ENCODE measurements around the gene PGM2L1. TPM values are rescaled to one million over a fixed set of nuclear protein-coding genes. Genes with fewer than 3 reads are reported as not detected.

The PGM2L1 gene
- total RNA-seq, 1 donor from 2014 or later: 36.6 TPM

GRCh38 chr11:74299015-74299414 lies 99.2 kb downstream of the PGM2L1 start:
- no peak for DNase-seq (ENCODE audit: low read depth in 2 of 2)

DNA sequence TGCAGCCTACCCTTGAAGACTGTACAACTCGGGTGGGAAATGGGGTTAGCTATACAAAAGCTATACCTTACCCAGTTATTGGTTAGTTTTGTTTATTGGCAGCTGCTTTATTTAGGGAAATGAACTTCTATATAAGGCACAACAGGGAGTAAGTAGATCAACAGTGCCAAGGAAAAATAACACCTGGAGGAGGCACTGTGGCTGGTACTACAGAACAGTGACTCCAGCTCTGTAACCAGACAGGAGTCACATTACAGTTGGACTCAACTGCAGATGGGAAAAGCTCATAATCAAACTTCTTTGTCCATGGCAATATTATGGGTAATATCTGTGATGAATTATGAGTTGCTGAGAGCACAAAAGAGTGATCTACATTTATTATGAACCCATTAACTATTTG lies 100.7 kb downstream of the PGM2L1 start:
- no peak for DNase-seq (ENCODE audit: low read depth in 2 of 2)

GRCh38 chr11:74288911-74289310 lies 109.3 kb downstream of the PGM2L1 start:
- peak in 1 of 2 donors; percentile 58 for DNase-seq (ENCODE audit: low read depth in 2 of 2)

DNA sequence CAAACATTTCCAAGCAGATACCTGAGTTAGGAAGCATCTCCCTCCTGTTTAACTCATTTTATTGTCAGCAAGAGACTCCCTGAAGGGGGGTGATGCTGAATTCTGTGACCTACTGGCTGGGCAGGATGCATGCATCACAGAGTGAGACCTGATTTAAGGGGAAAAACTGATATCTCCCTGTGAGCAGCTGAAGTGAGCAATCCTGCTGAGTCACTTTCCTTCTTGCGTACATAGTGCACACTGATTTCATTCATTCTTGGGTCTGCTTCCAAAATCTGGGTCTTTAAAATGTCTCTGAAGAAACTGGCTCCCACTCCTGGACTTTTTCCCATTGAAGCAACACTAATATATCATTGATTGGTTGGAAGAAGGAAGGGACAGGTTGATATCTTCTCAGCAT lies 110.1 kb downstream of the PGM2L1 start:
- DNase-seq (ENCODE audit: low read depth in 2 of 2): peak; percentile 24 to 93

GRCh38 chr11:74284466-74284865 lies 113.8 kb downstream of the PGM2L1 start:
- no peak for DNase-seq (ENCODE audit: low read depth in 2 of 2)

DNA sequence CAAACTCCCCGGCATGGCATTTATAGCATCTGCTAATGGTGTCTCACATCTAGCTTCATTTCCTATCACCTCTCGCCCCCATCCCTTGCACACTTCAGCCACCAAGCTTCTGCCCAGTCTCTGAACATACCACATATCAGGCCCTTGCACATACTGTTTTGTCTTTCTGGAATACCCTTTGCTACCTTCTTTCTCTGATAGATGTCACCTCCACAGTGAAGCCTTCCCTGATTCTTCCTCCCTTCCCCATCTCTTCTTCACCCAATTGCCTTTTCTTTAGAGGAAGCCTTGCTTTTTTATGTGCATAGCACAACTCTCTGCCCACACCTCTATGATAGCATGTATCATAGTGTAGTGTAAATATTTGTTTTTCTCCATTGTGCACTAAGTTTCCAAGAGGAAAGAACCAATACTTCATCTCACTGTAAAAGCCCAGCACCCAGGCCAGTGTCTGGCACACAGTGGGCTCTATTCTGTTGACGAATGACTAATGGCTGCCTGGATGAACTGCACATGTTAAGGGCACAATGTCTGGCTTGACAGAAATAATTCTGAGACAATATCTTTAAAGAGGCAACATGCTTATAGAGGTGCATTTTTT lies 114.6 kb downstream of the PGM2L1 start:
- DNase-seq (ENCODE audit: low read depth in 2 of 2): no peak

- DNase-seq (ENCODE audit: low read depth in 2 of 2): no peak
Measured at GRCh38 chr11:74282914-74283371, 115.3 kb downstream of the PGM2L1 start.

DNA sequence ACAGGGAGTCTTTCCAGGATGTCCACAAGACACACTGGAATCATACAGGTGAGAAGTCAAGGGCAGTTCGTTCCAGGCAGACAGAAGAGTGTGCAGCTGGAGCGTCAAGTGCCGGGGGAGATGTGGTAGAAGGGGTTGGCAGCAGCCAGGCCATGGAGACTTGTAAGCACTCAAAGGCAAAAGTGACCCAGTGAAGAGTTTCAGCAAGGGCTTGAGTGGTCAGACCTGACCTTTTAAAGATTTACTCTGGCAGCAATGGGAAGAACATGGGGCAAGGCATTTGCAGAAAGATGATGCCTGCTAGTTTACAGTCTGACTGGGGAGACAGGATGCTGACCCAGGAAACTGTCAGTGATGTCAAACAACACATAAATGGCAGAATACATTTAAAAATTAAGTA lies 115.8 kb downstream of the PGM2L1 start:
- no peak for DNase-seq (ENCODE audit: low read depth in 2 of 2)

- DNase-seq (ENCODE audit: low read depth in 2 of 2): no peak
Measured at GRCh38 chr11:74280494-74280893, 117.7 kb downstream of the PGM2L1 start.

Other genes starting within 250 kb of the PGM2L1 start
- gene C2CD3, start 227.4 kb downstream of the PGM2L1 start, total RNA-seq: 7.1 and 12.5 TPM in 2 replicates
- 21.3 and 22.3 TPM in 2 replicates for gene PPME1, start 227.1 kb downstream of the PGM2L1 start, total RNA-seq
- 48.3 and 77.2 TPM in 2 replicates for gene P4HA3, start 86.8 kb downstream of the PGM2L1 start, total RNA-seq
- gene KCNE3, start 69.1 kb upstream of the PGM2L1 start, total RNA-seq: 0.51 and 1.0 TPM in 2 replicates
- 4.3 and 4.5 TPM in 2 replicates for gene LIPT2, start 95.3 kb upstream of the PGM2L1 start, total RNA-seq
- 8.6 and 9.1 TPM in 2 replicates for gene POLD3, start 194.1 kb upstream of the PGM2L1 start, total RNA-seq

Measured in dermis microvascular lymphatic vessel endothelial cell (primary cell).